Stimulated activated CD8-positive, alpha-beta memory T cell treated with anti-CD3 and anti-CD28 coated beads, Interleukin-15, amount 100 ng/mL, for 4 hours (primary cell): ENCODE data around the gene VNN1.

Experiments used
- DNase-seq, 2 donors: peaks; one replicate each; pipeline ENCODE4 v3.0.0-alpha.2; 2020; ENCODE audit warnings: low read depth in 2 of 2

VNN1 gene

GRCh38 chr6:132713352-132714134 lies at the start of gene VNN1:
TSS of gene VNN1 (minus strand) at chr6:132714055. CDS start at chr6:132714035, 20 bp downstream.
- DNase-seq = no peak

GRCh38 chr6:132763269-132763668 lies 49.4 kb upstream of the VNN1 start:
- DNase-seq = peak in 1 of 2 donors; percentile 12

- DNase-seq = no peak
Observed at GRCh38 chr6:132760256-132760655, 46.4 kb upstream of the VNN1 start.

- DNase-seq = no peak
Observed at GRCh38 chr6:132758689-132759088, 44.8 kb upstream of the VNN1 start.

GRCh38 chr6:132752255-132752654 lies 38.4 kb upstream of the VNN1 start:
- no peak for DNase-seq

- no peak for DNase-seq
Observed at GRCh38 chr6:132751828-132752227, 38.0 kb upstream of the VNN1 start.

GRCh38 chr6:132751306-132751705 lies 37.5 kb upstream of the VNN1 start:
- no peak for DNase-seq

- no peak for DNase-seq
Observed at GRCh38 chr6:132750455-132751248, 36.8 kb upstream of the VNN1 start.

GRCh38 chr6:132749111-132749510 lies 35.3 kb upstream of the VNN1 start:
- DNase-seq = no peak

GRCh38 chr6:132748446-132748845 lies 34.6 kb upstream of the VNN1 start:
- no peak for DNase-seq

GRCh38 chr6:132746048-132746447 lies 32.2 kb upstream of the VNN1 start:
- no peak for DNase-seq

- no peak for DNase-seq
Observed at GRCh38 chr6:132742495-132742894, 28.6 kb upstream of the VNN1 start.

GRCh38 chr6:132741281-132741680 lies 27.4 kb upstream of the VNN1 start:
- no peak for DNase-seq

- DNase-seq = no peak
Observed at GRCh38 chr6:132736239-132736638, 22.4 kb upstream of the VNN1 start.

- no peak for DNase-seq
Observed at GRCh38 chr6:132734694-132735236, 20.9 kb upstream of the VNN1 start.

- DNase-seq = no peak
Observed at GRCh38 chr6:132733814-132734213, 20.0 kb upstream of the VNN1 start.

- DNase-seq = no peak
Observed at GRCh38 chr6:132733283-132733682, 19.4 kb upstream of the VNN1 start.

- no peak for DNase-seq
Observed at GRCh38 chr6:132731086-132731485, 17.2 kb upstream of the VNN1 start.

GRCh38 chr6:132730560-132730959 lies 16.7 kb upstream of the VNN1 start:
- DNase-seq = no peak

GRCh38 chr6:132728616-132729015 lies 14.8 kb upstream of the VNN1 start:
- no peak for DNase-seq

GRCh38 chr6:132726608-132726975 lies 12.7 kb upstream of the VNN1 start:
- no peak for DNase-seq

- DNase-seq = no peak
Observed at GRCh38 chr6:132725947-132726607, 12.2 kb upstream of the VNN1 start.
